Memory B cell (primary cell): ENCODE measurements around the gene ERBB4.

Source experiments
- ATAC-seq: fragments of 150-1000 bp; cut with Tn5 transposase; 2 replicates; pipeline ENCODE4 v1.10.0; 2021; ENCODE audit warnings: low read depth, mild to moderate bottlenecking, moderate library complexity
- DNase-seq, 2 donors: peaks; one replicate each; pipeline ENCODE4 v3.0.0; 2022; ENCODE audit warnings: low spot score in 2 of 2
- H3K27ac Mint-ChIP-seq: one replicate; pipeline ENCODE4 v1.8.0; 2022; ENCODE audit warnings: mild to moderate bottlenecking, moderate library complexity, mixed read lengths
- H3K27me3 Mint-ChIP-seq: one replicate; pipeline ENCODE4 v1.8.0; 2022; ENCODE audit warnings: mixed read lengths
- H3K36me3 Mint-ChIP-seq: one replicate; pipeline ENCODE4 v1.8.0; 2022; ENCODE audit warnings: mild to moderate bottlenecking, mixed read lengths
- H3K4me1 Mint-ChIP-seq: one replicate; pipeline ENCODE4 v1.8.0; 2022; ENCODE audit warnings: mixed read lengths
- H3K4me3 Mint-ChIP-seq: one replicate; pipeline ENCODE4 v1.8.0; 2022; ENCODE audit warnings: mild to moderate bottlenecking, moderate library complexity, mixed read lengths
- H3K9me3 Mint-ChIP-seq: one replicate; pipeline ENCODE4 v1.8.0; 2022; ENCODE audit warnings: mixed read lengths

The ERBB4 gene

DNA sequence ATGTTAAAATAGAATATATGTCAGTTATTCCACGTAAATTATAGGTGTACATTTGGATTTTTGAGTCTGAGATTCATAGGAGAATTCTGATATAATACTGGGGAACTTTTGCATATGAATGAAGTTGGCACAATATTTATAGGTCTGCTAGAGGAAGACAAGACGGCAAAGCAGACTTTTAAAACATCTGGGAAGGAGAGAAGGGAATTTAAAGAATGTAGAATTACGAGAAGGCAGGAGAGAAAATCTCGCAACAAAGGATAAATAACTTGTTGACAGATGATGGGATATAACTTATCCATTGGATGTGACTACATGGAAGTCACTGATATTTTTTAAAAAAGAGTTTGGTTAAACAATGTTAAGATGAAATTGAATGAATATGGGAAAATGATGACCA lies 615.6 kb downstream of the ERBB4 start:
- Mint-ChIP-seq H3K27me3 (no peaks in the 10 kb centered on the region), H3K4me3 (no peak overlapping the region), H3K4me1 (no peaks in the 10 kb centered on the region), H3K27ac (no peak overlapping the region), H3K36me3 (no peaks in the 10 kb centered on the region), H3K9me3 (no peaks in the 10 kb centered on the region)
- DNase-seq, result no peak
- no peak for ATAC-seq

DNA sequence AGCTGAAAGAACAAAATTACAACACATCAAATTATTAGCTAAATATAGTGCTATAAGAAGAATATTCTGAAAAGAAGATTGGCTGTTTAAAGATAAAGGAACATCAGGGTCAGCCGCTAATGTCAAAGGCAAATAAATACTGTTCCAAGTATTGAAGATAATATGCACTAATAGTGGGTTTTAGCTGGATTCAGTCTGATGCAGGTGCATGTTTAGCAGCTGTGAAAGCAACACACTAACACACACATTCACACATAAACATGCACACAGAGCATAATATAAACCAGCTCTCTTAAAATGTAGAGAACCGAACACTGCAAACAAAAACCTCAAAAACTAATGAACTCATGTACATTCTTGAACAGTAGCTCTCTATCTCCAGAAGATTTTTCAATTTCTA lies 634.6 kb downstream of the ERBB4 start:
- Mint-ChIP-seq H3K36me3 (no peaks in the 10 kb centered on the region), H3K4me3 (no peak overlapping the region), H3K27me3 (no peaks in the 10 kb centered on the region), H3K4me1 (no peaks in the 10 kb centered on the region), H3K9me3 (no peaks in the 10 kb centered on the region), H3K27ac (no peak overlapping the region)
- ATAC-seq (no peak), DNase-seq (no peak)

DNA sequence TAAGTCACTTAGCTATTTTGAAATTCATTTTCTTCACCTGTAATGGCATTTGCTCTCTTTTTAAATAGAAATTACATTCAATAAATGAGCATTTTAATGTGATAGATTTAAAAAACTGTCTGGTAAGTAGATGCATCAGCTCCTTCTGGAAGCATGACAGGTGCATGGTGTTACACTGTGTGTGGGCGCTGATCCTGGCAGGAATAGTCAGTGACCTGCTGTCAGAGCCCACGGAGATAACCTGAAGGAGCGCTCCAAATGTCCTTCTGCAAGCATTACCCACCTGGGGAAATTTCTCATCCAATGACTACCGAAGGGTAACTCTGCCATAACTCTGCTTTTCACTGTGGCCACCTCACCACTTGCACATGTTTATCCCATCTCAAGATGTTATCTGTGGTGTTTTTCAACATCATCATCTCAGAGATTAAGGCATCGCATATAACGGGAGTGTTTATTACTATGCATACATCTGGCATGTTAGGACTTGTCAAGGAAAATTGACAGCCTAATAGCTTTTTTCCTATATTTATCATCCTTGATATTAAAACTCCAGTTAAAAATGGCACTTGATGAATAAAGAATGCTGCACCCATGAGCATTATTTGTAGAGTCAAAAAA lies 637.3 kb downstream of the ERBB4 start:
- Mint-ChIP-seq H3K27ac (no peak overlapping the region), H3K36me3 (no peaks in the 10 kb centered on the region), H3K4me3 (no peak overlapping the region), H3K4me1 (no peaks in the 10 kb centered on the region), H3K9me3 (no peaks in the 10 kb centered on the region), H3K27me3 (no peaks in the 10 kb centered on the region)
- DNase-seq (no peak), ATAC-seq (no peak)

DNA sequence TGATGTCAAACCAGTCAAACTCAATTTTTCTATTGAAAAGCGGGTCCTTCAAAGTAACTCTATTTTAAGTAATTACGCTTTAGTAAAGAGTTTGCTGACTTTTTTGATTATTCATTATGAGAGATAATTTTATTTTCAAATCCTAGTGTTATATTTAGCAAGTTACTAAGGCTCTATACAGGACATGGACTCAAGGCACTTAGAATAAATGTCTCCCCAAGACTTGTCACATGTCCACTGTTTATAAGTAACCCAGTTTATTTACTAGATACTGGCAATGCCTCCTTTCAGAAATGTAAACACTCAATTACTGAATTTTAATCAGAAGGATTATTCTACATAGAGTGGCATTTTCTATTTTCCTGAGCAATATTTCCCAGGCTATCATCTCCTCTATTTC lies 638.1 kb downstream of the ERBB4 start:
- Mint-ChIP-seq H3K27me3 (no peaks in the 10 kb centered on the region), H3K36me3 (no peaks in the 10 kb centered on the region), H3K4me3 (no peak overlapping the region), H3K27ac (no peak overlapping the region), H3K9me3 (peaks cover 4% of the 10 kb centered on the region), H3K4me1 (no peaks in the 10 kb centered on the region)
- no peak for ATAC-seq
- no peak for DNase-seq

DNA sequence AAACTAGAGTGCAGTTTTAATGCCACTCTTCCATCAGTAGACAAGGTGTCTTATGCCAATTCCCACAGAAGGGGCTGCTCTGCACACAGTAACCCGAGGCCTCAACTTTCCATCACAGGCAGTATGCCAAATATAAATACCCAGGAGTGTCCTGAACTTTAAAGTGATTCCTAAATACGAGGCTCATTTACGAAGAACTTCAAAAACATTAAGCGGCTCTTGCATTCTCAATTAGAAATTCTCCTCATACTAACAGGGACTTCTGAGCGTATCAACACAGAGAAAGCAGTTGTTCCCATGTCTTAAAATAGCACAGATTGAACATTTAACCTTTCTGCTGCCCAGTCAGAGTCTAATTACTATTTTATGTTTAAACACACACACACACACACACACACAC lies 638.6 kb downstream of the ERBB4 start:
- no peaks in the 10 kb centered on the region for H3K4me1 Mint-ChIP-seq
- H3K36me3 Mint-ChIP-seq, result no peaks in the 10 kb centered on the region
- H3K9me3 Mint-ChIP-seq, result peaks cover 4% of the 10 kb centered on the region
- no peaks in the 10 kb centered on the region for H3K27me3 Mint-ChIP-seq
- no peak overlapping the region for H3K27ac Mint-ChIP-seq
- no peak overlapping the region for H3K4me3 Mint-ChIP-seq
- ATAC-seq, result no peak
- no peak for DNase-seq

DNA sequence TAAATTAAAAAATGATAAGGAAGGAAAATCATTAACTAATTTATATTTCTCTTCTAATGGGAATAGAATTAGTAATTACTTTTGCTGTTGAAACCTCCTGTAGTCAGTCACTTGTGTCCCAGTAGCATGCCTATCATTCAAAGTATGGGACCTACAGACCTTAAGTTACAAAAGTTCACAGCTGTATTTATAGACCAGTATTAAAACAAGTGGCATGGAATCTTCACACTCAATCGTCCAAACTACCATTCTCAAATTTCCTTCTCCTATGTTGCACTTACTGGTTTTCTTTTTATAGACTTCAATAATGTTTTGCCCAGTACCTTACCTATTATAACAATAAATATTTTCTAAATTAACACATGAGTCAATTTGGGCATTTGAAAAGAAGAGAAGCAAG lies 639.9 kb downstream of the ERBB4 start:
- peaks cover 6% of the 10 kb centered on the region for H3K9me3 Mint-ChIP-seq
- DNase-seq, result no peak
- ATAC-seq, result no peak
- H3K4me3 Mint-ChIP-seq, result no peak overlapping the region
- no peaks in the 10 kb centered on the region for H3K4me1 Mint-ChIP-seq
- no peak overlapping the region for H3K27ac Mint-ChIP-seq
- H3K36me3 Mint-ChIP-seq, result no peaks in the 10 kb centered on the region
- H3K27me3 Mint-ChIP-seq, result no peaks in the 10 kb centered on the region

DNA sequence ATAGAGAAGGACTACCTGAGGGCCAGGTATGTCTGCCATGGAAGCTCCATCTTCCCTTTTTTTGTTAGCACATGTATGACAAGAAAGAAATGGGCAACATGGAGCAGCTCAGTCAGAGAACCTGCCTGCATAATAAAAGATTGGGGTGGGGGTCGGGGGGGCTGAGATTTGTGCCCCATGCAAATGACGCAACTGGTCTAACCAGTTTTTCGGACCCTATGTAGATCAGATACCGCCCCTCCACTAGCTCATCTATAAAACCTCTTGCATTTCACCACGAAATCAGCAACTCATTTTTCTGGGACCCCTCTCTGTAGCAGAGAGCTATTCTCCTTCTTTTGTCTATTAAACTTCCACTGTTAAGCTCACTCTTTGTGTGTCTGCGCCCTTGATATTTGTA lies 657.2 kb downstream of the ERBB4 start:
- no peak for DNase-seq
- Mint-ChIP-seq H3K27me3 (no peaks in the 10 kb centered on the region), H3K27ac (no peak overlapping the region), H3K4me1 (no peaks in the 10 kb centered on the region), H3K36me3 (no peaks in the 10 kb centered on the region), H3K9me3 (peaks cover 2% of the 10 kb centered on the region), H3K4me3 (no peak overlapping the region)
- no peak for ATAC-seq

DNA sequence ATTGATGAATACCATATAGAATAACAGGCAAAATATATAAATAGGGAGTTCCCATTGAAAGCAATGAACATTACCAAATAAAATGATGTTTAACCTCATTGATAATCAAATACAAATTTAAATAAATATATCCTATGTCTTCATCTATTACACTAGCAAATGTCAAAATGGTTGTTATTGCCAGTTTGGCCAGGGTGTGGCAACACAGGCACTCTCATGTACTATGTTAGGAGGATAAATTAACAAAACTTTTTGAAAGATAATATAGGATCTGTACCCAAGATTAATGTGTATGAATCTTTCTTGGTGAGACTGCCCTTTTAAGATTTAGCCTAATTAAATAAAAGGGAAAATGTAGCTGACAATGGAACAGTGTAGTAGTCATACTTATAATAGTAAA lies 659.3 kb downstream of the ERBB4 start:
- Mint-ChIP-seq H3K9me3 (peaks cover 2% of the 10 kb centered on the region), H3K4me1 (no peaks in the 10 kb centered on the region), H3K4me3 (no peak overlapping the region), H3K36me3 (no peaks in the 10 kb centered on the region), H3K27me3 (no peaks in the 10 kb centered on the region), H3K27ac (no peak overlapping the region)
- no peak for ATAC-seq
- no peak for DNase-seq

DNA sequence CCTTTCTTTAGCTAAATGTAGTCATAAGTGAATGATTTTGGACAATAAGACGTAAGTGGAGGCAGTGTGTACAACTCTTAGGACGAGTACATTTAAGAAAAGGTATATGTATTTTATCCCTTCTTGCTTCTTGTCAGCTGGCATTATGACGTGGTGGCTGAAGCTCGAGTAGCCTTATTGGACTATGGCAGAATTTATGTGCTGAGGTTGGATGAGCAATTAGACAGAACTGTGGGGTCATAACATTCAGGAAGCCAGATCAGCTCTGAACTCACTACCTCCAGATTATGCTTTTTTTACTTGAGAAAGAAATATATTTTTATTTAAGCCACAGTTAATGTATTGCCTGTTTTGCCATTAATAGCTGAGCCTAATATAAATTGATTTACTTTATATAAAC lies 661.5 kb downstream of the ERBB4 start:
- Mint-ChIP-seq H3K9me3 (no peaks in the 10 kb centered on the region), H3K36me3 (no peaks in the 10 kb centered on the region), H3K4me3 (no peak overlapping the region), H3K27ac (no peak overlapping the region), H3K4me1 (no peaks in the 10 kb centered on the region), H3K27me3 (no peaks in the 10 kb centered on the region)
- ATAC-seq, result no peak
- DNase-seq, result no peak

DNA sequence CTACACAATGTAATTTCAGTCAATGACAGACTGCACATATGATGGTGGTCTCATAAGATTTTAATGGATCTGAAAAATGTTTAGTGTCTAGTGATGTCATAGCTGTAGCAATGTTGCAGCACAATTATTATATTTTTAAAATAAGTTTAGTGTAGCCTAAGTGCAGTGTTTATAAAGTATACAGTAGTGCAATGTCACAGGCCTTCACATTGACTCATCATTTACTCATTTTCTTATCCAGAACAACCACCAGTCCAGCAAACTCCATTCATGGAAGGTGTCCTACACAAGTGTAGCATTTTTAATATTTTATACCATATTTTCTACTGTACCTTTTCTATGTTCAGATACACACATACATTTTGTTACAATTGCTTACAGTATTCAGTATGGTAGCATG lies 663.1 kb downstream of the ERBB4 start:
- Mint-ChIP-seq H3K9me3 (no peaks in the 10 kb centered on the region), H3K27me3 (no peaks in the 10 kb centered on the region), H3K27ac (no peak overlapping the region), H3K4me1 (no peaks in the 10 kb centered on the region), H3K4me3 (no peak overlapping the region), H3K36me3 (no peaks in the 10 kb centered on the region)
- ATAC-seq, result no peak
- no peak for DNase-seq

DNA sequence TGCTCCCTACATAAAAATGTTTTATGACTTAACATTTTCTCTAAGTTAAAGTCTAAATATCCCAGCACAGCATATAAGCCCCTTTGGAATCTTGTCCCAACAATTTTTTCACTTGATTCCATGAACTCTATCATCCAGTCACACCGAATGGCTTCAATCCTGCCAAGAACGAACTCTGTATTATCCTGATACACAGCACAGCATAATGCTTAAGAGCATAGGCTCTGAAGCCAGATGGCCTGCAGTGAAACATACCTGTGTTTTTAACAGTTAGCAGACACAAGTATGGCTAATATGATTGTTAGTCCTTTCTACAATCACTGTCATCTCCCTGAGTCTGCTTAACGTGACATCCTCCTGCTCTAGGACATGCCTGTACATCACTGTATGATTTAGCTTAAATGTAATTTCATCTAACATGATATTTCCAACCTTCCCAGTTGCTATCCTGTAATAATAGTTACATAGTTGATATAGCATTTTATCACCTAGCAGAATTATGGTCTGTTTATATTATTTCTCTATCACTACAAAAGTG lies 669.5 kb downstream of the ERBB4 start:
- H3K9me3 Mint-ChIP-seq, result no peaks in the 10 kb centered on the region
- H3K36me3 Mint-ChIP-seq, result no peaks in the 10 kb centered on the region
- ATAC-seq (no peak), DNase-seq (no peak)
- no peak overlapping the region for H3K27ac Mint-ChIP-seq
- no peak overlapping the region for H3K4me3 Mint-ChIP-seq
- H3K4me1 Mint-ChIP-seq, result no peaks in the 10 kb centered on the region
- no peaks in the 10 kb centered on the region for H3K27me3 Mint-ChIP-seq

DNA sequence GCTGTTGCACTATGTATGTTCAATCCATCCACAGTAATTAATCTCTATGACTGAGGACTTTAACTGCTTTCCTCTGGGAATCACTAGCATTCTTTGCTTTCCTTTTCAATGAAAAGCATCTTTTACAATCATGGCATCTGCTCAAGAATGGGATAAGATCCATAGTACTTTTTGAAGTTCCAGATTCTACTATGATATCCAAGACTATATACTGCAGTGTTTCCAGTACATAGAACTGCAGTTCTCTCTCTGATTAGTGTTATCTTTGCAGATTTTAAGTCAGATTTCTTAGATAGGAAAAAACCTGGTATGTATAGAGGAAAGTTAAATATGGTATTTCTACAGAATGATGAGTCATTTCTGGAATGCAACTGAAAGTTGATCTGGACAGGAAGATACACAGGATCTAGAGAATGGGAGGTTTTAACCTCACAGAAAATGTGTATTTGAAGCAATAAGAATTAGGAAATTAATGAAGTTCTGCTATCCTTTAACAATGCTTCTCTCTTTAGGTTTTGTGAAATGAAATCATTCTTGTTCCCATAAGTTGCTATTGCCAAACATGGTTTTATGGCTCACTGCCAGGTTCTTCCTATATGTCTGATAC lies 670.7 kb downstream of the ERBB4 start:
- ATAC-seq, result no peak
- H3K9me3 Mint-ChIP-seq, result no peaks in the 10 kb centered on the region
- H3K4me3 Mint-ChIP-seq, result no peak overlapping the region
- no peaks in the 10 kb centered on the region for H3K36me3 Mint-ChIP-seq
- no peaks in the 10 kb centered on the region for H3K4me1 Mint-ChIP-seq
- no peak for DNase-seq
- H3K27ac Mint-ChIP-seq, result no peak overlapping the region
- H3K27me3 Mint-ChIP-seq, result no peaks in the 10 kb centered on the region

DNA sequence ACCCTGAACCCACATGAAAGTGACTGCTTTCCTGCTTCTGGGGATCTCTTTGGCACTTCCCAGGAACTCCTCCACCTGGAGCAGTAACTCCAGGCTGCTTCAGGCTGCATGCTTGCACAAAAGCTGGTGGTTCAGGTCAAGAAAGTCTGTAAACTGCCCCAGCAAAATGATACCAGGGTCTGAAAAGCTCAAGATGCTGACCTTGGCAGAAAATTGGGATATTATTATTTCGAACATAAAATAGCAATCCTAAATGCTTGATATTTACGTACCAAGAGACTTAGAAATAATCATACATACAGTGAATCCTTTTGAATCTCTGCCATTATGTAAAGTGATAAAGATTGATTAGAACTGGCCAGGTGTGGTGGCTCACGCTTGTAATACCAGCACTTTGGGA lies 674.3 kb downstream of the ERBB4 start:
- no peaks in the 10 kb centered on the region for H3K36me3 Mint-ChIP-seq
- H3K27ac Mint-ChIP-seq, result no peak overlapping the region
- DNase-seq, result no peak
- H3K27me3 Mint-ChIP-seq, result no peaks in the 10 kb centered on the region
- H3K9me3 Mint-ChIP-seq, result no peaks in the 10 kb centered on the region
- no peaks in the 10 kb centered on the region for H3K4me1 Mint-ChIP-seq
- ATAC-seq, result no peak
- H3K4me3 Mint-ChIP-seq, result no peak overlapping the region

DNA sequence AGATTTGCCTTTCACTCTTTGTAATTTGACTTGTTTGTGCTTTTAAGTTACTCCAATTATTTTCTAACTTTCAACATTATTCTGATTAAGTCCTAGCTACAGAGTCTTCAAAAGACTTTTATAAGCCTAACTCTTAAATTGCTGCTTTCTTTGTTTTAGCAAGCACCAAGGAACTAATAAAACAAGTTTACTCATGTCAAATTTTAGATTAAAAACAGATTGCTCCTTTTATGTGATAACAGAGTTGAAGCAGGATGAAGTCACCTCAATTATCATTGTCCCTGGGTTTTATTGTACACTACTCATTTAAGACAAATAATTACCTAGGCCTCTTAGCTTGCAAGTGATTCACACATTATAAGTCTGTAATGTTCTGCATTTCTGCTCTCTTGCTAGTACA lies 678.4 kb downstream of the ERBB4 start:
- H3K27me3 Mint-ChIP-seq, result no peaks in the 10 kb centered on the region
- H3K9me3 Mint-ChIP-seq, result no peaks in the 10 kb centered on the region
- H3K4me1 Mint-ChIP-seq, result no peaks in the 10 kb centered on the region
- no peak for ATAC-seq
- no peak for DNase-seq
- H3K27ac Mint-ChIP-seq, result no peak overlapping the region
- no peak overlapping the region for H3K4me3 Mint-ChIP-seq
- no peaks in the 10 kb centered on the region for H3K36me3 Mint-ChIP-seq

DNA sequence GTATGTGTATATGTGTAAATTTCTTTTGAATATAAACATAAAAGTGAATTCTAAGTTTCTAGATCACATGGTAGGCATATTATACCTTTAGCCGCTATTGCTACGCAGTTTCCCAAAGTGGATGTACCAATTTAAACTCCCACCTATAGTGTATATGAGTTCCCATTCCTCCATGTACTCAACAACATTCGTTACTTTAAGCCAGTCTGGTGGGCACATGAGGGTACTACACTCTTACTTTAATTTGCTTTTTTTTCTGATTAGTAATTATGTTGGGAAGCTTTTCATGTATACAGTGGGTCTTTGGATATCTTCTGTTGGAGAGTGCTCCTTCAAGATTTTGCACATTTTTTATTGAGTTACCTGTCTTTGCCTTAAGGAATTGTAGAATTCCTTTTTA lies 683.8 kb downstream of the ERBB4 start:
- H3K9me3 Mint-ChIP-seq, result peaks cover 2% of the 10 kb centered on the region
- H3K36me3 Mint-ChIP-seq, result no peaks in the 10 kb centered on the region
- no peak overlapping the region for H3K4me3 Mint-ChIP-seq
- no peak for DNase-seq
- ATAC-seq, result no peak
- H3K27ac Mint-ChIP-seq, result no peak overlapping the region
- no peaks in the 10 kb centered on the region for H3K4me1 Mint-ChIP-seq
- H3K27me3 Mint-ChIP-seq, result no peaks in the 10 kb centered on the region
